K562 (cell line): Measurements from ENCODE around the gene NPEPL1. TPM values are rescaled to one million over a fixed set of nuclear protein-coding genes. Genes with fewer than 3 reads are reported as not detected.

Source experiments
- ATAC-seq: fragments of 200-7000 bp; cut with Tn5 transposase; 3 replicates; pipeline ENCODE4 v1.9.1; 2020; ENCODE audit warnings: moderate library complexity
- BruUV-seq: library from RNA; stranded (reverse); fragments of 400-500 nt; replicated peaks from 2 replicates; lab custom pipeline; 2021; lab: Mats Ljungman, UMichigan
- CTCF ChIA-PET: fragments of 300-600 bp; formaldehyde crosslinking; extraction: SDS; loops from one replicate; lab custom pipeline; 2021; ENCODE audit warnings: low intra/inter-chr PET ratio; lab: Yijun Ruan, JAX
- POLR2A ChIA-PET: fragments of 300-600, 350-650 bp; sonication (Branson Sonifier 250); formaldehyde crosslinking; extraction: SDS; loops from one replicate; lab custom pipeline; 2021; ENCODE audit warnings: antibody characterized with exemption, inconsistent platforms; lab: Yijun Ruan, JAX
- DNase-seq, 4 experiments: peaks; one replicate each; pipeline versions ENCODE4 v3.0.0 to v3.0.0-alpha.2; 2011 to 2018; ENCODE audit warnings: low spot score in 3 of 4, mixed read lengths in 3 of 4; ENCODE audit errors: extremely low read depth in 1 of 4
- FAIRE-seq: peaks from 2 replicates; lab custom pipeline; 2011; peaks lifted over from hg19 to GRCh38; lab: Jason Lieb, UNC
- H2AFZ ChIP-seq: 2 replicates; pipeline ENCODE4 v1.6.0; 2011; ENCODE audit warnings: low read depth, low read length, control low read depth, inconsistent platforms
- H3K27ac ChIP-seq: fragments of 200-600 bp; 3 replicates; pipeline ENCODE4 v1.8.0; 2011; ENCODE audit warnings: low read depth, mild to moderate bottlenecking, control low read depth, inconsistent platforms, low read length, moderate library complexity, mixed read lengths; ENCODE audit errors: extremely low read depth
- H3K27me3 ChIP-seq, 2 experiments: fragments of 300-600 bp in 1 of 2; 2 replicates in 1 of 2; 3 replicates in 1 of 2; pipeline versions ENCODE4 v1.6.0 to v1.8.0; 2011; ENCODE audit warnings: inconsistent platforms in 2 of 2, low read length in 2 of 2, mild to moderate bottlenecking in 1 of 2, mixed read lengths in 1 of 2, moderate library complexity in 1 of 2; ENCODE audit not compliant: control insufficient read depth in 2 of 2, insufficient read depth in 2 of 2
- H3K36me3 ChIP-seq: fragments of 300-600 bp; 3 replicates; pipeline ENCODE4 v1.8.0; 2011; ENCODE audit warnings: mild to moderate bottlenecking, low read length, inconsistent platforms; ENCODE audit not compliant: control insufficient read depth, insufficient read depth
- H3K4me1 ChIP-seq, 2 experiments: fragments of 200-600 bp in 1 of 2; replicated peaks in 1 of 2; 2 replicates in 1 of 2; 3 replicates in 1 of 2; pipeline versions ENCODE4 v1.5.1 to v1.8.0; 2011; ENCODE audit warnings: inconsistent platforms in 2 of 2, low read length in 2 of 2, mild to moderate bottlenecking in 1 of 2, mixed read lengths in 1 of 2, moderate library complexity in 1 of 2; ENCODE audit not compliant: control insufficient read depth in 2 of 2, insufficient read depth in 2 of 2
- H3K4me2 ChIP-seq: 2 replicates; pipeline ENCODE4 v1.6.1; 2011; ENCODE audit warnings: low read length, control low read depth, inconsistent platforms, mixed read lengths; ENCODE audit not compliant: insufficient read depth
- H3K4me3 ChIP-seq: fragments of 200-600 bp; sonication (generic), shearing (Covaris generic); 2 replicates; pipeline ENCODE4 v1.5.1; 2016; ENCODE audit warnings: control low read depth, inconsistent platforms
- H3K79me2 ChIP-seq: fragments of 200-600 bp; 3 replicates; pipeline ENCODE4 v1.8.0; 2011; ENCODE audit warnings: low read length, inconsistent platforms; ENCODE audit not compliant: control insufficient read depth, insufficient read depth
- H3K9ac ChIP-seq, 2 experiments: 2 replicates each; pipeline versions ENCODE4 v1.6.0 to v1.6.1; 2011; ENCODE audit warnings: low read depth in 2 of 2, low read length in 2 of 2, control low read depth in 1 of 2, inconsistent platforms in 1 of 2, mild to moderate bottlenecking in 1 of 2, mixed read lengths in 1 of 2; ENCODE audit not compliant: insufficient read depth in 1 of 2
- H3K9me1 ChIP-seq: one replicate; pipeline ENCODE4 v1.6.0; 2011; ENCODE audit warnings: inconsistent platforms, mild to moderate bottlenecking, low read length, moderate library complexity; ENCODE audit not compliant: control insufficient read depth, insufficient read depth
- H3K9me3 ChIP-seq: replicated peaks from 2 replicates; pipeline ENCODE4 v1.5.1; 2011; ENCODE audit warnings: low read depth, low read length, inconsistent platforms; ENCODE audit not compliant: control insufficient read depth, insufficient read depth
- H4K20me1 ChIP-seq: replicated peaks from 2 replicates; pipeline ENCODE4 v1.6.1; 2011; ENCODE audit warnings: low read length, inconsistent platforms, mixed read lengths; ENCODE audit not compliant: control insufficient read depth, insufficient read depth
- E2F6 ChIP-seq, 2 experiments: IDR thresholded peaks; 2 replicates each; pipeline ENCODE4 v1.6.1; 2011; ENCODE audit warnings: borderline replicate concordance in 1 of 2, control low read depth in 1 of 2, low read depth in 1 of 2, low read length in 1 of 2, mild to moderate bottlenecking in 1 of 2, mixed read lengths in 1 of 2, moderate library complexity in 1 of 2; ENCODE audit not compliant: insufficient read depth in 1 of 2, insufficient read length in 1 of 2, poor library complexity in 1 of 2, severe bottlenecking in 1 of 2; ENCODE audit errors: extremely low read depth in 1 of 2
- HDAC3 ChIP-seq: fragments of 450-650 bp; IDR thresholded peaks from 2 replicates; pipeline ENCODE4 v1.6.1; 2018; ENCODE audit warnings: borderline replicate concordance, mild to moderate bottlenecking, moderate library complexity; ENCODE audit not compliant: partially characterized antibody
- MCM7 ChIP-seq, 2 experiments: fragments of 450-650 bp; IDR thresholded peaks; 2 replicates each; pipeline ENCODE4 v1.6.1; 2016 to 2018
- NCOA2 ChIP-seq, 2 experiments: fragments of 450-650 bp; IDR thresholded peaks; 2 replicates each; pipeline ENCODE4 v1.6.1; 2018; ENCODE audit warnings: mild to moderate bottlenecking in 2 of 2, moderate library complexity in 1 of 2; ENCODE audit not compliant: partially characterized antibody in 2 of 2
- NCOA4 ChIP-seq: fragments of 450-650 bp; IDR thresholded peaks from 2 replicates; pipeline ENCODE4 v1.6.1; 2018; ENCODE audit warnings: mild to moderate bottlenecking; ENCODE audit not compliant: partially characterized antibody
- NFE2 ChIP-seq: IDR thresholded peaks from 2 replicates; pipeline ENCODE4 v1.6.1; 2014; ENCODE audit warnings: antibody characterized with exemption, low read depth
- PHB2 ChIP-seq: fragments of 450-650 bp; IDR thresholded peaks from 2 replicates; pipeline ENCODE4 v1.6.1; 2017; ENCODE audit warnings: low read depth
- POLR2G ChIP-seq: fragments of 200-400 bp; formaldehyde crosslinking; IDR thresholded peaks from 2 replicates; pipeline ENCODE4 v1.6.1; 2017; ENCODE audit warnings: low read depth, mild to moderate bottlenecking, antibody characterized with exemption, low read length, moderate library complexity
- POU5F1 ChIP-seq: fragments of 150-350 bp; IDR thresholded peaks from 2 replicates; pipeline ENCODE4 v1.6.1; 2014; ENCODE audit warnings: borderline replicate concordance, low read length, low read depth, mild to moderate bottlenecking; ENCODE audit not compliant: partially characterized antibody
- PURB ChIP-seq: sonication (generic); formaldehyde crosslinking; IDR thresholded peaks from 2 replicates; pipeline ENCODE4 v1.9.0; 2021; ENCODE audit warnings: low read depth, mild to moderate bottlenecking, missing genetic modification reagents
- SMAD3 ChIP-seq: fragments of 450-650 bp; formaldehyde crosslinking; conservative IDR thresholded peaks from 2 replicates; pipeline ENCODE4 v1.4.0; 2020; ENCODE audit warnings: mild to moderate bottlenecking
- SUPT5H ChIP-seq: fragments of 450-650 bp; IDR thresholded peaks from 2 replicates; pipeline ENCODE4 v1.6.1; 2016
- TCF7 ChIP-seq: sonication (generic); IDR thresholded peaks from 2 replicates; pipeline ENCODE4 v1.6.1; 2016; ENCODE audit warnings: antibody characterized with exemption, borderline replicate concordance
- TFAM ChIP-seq: fragments of 250-450 bp; sonication (Bioruptor Pico); conservative IDR thresholded peaks from 2 replicates; pipeline ENCODE4 v1.5.0; 2021; ENCODE audit warnings: mild to moderate bottlenecking, moderate library complexity
- ZBTB5 ChIP-seq: fragments of 450-650 bp; IDR thresholded peaks from 2 replicates; pipeline ENCODE4 v1.6.1; 2017; ENCODE audit warnings: antibody characterized with exemption
- WGBS: fragments of 100-300 bp; shearing (Covaris generic); methylation state at CpG from one replicate; pipeline ENCODE4 v1.1.6; 2016; ENCODE audit warnings: low coverage, mixed read lengths; ENCODE audit not compliant: insufficient coverage; ENCODE audit errors: missing lambda C conversion rate; 5-methylcytosine and 5-hydroxymethylcytosine counted together
- in situ Hi-C: fragments of 300-500 bp; cut with MboI; formaldehyde crosslinking; loops from 4 replicates; pipeline ENCODE4 v1.15.0; 2018; ENCODE audit warnings: inconsistent platforms, mixed read lengths
- intact Hi-C: fragments of 100-400 bp; cut with micrococcal nuclease; formaldehyde crosslinking; loops from 2 replicates; pipeline ENCODE4 v1.14.2; 2022
- polyA plus RNA-seq, 8 experiments: library from polyadenylated mRNA; depleted of rRNA in 4 of 8; stranded (reverse) in 5 of 8; unstranded in 3 of 8; fragments of >200 nt; fragmentation: Nextera tagmentation in 2 of 8; fragmentation: Illumina TruSeq in 1 of 8; extraction: Ambion mirVana in 2 of 8; extraction: Trizol in 1 of 8; gene quantifications; 2 replicates each; pipeline versions ENCODE4 v1.2.1 to v1.2.3, GENCODE V29; 2011 to 2014; ENCODE audit warnings: inconsistent platforms in 1 of 8, missing spikeins in 1 of 8
- total RNA-seq, 7 experiments: library from RNA; depleted of rRNA in 6 of 7; stranded (reverse); fragments of >200 nt in 6 of 7; fragmentation: Illumina TruSeq in 2 of 7; extraction: Trizol in 2 of 7; gene quantifications; 2 replicates each; pipeline versions ENCODE4 v1.2.1 to v1.2.3, GENCODE V29; 2011 to 2021; ENCODE audit warnings: low replicate concordance in 1 of 7
- TF ChIP-seq, protein P1 (sequence below): fragments of 250-450 bp; sonication (Bioruptor Pico); IDR thresholded peaks from 2 replicates; pipeline ENCODE4 v1.5.0; 2022; ENCODE audit warnings: mild to moderate bottlenecking

Gene NPEPL1
- total and polyA plus RNA-seq, 9 of the 15 experiments (the other 6 are each of a cell fraction or from before 2014, with no cell fraction given): 0.04 to 5.6 (median 0.94) TPM

GRCh38 chr20:58740356-58741308 is 48.0 kb downstream of the NPEPL1 start (continued):
- TF ChIP-seq TFAM (no peak), SUPT5H (no peak), TCF7 (no peak), NCOA4 (no peak), PHB2 (no peak), NCOA2 (IDR thresholded peaks at IDR 0.05; ENCODE audit: partially characterized antibody in 2 of 2) (no peak), SMAD3 (CRISPR knock-in tag) (no peak)

DNA sequence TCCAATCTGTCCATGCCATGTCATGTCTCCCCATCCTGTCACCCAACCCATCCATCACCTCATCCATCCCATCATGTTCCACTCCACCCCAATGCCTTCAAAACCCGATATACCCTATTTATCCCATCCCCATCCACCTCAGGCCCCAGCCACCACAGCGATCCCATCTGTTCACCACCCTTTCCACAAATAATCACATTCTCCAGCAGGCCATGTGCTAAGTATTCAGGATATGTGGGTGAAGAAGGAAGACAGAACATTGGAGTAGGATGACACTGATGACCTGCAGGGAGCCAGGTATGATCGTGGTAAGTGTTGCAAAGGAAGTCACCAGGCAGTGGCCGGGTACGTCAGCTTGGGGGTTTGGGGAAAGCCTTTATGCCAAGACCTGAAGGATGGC is 48.8 kb downstream of the NPEPL1 start:
- Histone ChIP-seq H3K4me1 (no peaks in the 10 kb centered on the region), H3K4me2 (no peak overlapping the region), H4K20me1 (no peaks in the 10 kb centered on the region), H3K4me3 (no peak overlapping the region), H3K9me3 (no peaks in the 10 kb centered on the region), H3K9ac (no peak overlapping the region), H3K9me1 (no peaks in the 10 kb centered on the region), H2AFZ (no peak overlapping the region), H3K27me3 (peaks cover 0 to 19% of the 10 kb centered on the region in 2 experiments; a peak in 3 of 5 replicates), H3K79me2 (no peaks in the 10 kb centered on the region), H3K27ac (no peak overlapping the region), H3K36me3 (no peaks in the 10 kb centered on the region)
- 1% methylated on average over 5 of the region's 5 CpGs for WGBS
- no peak for ATAC-seq
- no peak for DNase-seq
- no TSS peak for BruUV-seq
- ChIA-PET POLR2A (no interaction called here), CTCF (no interaction called here)
- in situ Hi-C loops: no loop called here
- intact Hi-C loops: no loop called here
- FAIRE-seq: peak; percentile 40
- no peak for TF ChIP-seq E2F6 (IDR thresholded peaks at IDR 0.05; ENCODE audit: borderline replicate concordance in 1 of 2, extremely low read depth in 1 of 2, insufficient read depth in 1 of 2, insufficient read length in 1 of 2, low read depth in 1 of 2, low read length in 1 of 2, poor library complexity in 1 of 2, severe bottlenecking in 1 of 2)
- TF ChIP-seq, protein P1, sequence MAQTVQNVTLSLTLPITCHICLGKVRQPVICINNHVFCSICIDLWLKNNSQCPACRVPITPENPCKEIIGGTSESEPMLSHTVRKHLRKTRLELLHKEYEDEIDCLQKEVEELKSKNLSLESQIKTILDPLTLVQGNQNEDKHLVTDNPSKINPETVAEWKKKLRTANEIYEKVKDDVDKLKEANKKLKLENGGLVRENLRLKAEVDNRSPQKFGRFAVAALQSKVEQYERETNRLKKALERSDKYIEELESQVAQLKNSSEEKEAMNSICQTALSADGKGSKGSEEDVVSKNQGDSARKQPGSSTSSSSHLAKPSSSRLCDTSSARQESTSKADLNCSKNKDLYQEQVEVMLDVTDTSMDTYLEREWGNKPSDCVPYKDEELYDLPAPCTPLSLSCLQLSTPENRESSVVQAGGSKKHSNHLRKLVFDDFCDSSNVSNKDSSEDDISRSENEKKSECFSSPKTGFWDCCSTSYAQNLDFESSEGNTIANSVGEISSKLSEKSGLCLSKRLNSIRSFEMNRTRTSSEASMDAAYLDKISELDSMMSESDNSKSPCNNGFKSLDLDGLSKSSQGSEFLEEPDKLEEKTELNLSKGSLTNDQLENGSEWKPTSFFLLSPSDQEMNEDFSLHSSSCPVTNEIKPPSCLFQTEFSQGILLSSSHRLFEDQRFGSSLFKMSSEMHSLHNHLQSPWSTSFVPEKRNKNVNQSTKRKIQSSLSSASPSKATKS: no peak
- TF ChIP-seq MCM7 (IDR thresholded peaks at IDR 0.05): no peak
- TF ChIP-seq POU5F1: no peak
- no peak for TF ChIP-seq NFE2
- TF ChIP-seq PURB: no peak
- TF ChIP-seq HDAC3: no peak
- no peak for TF ChIP-seq POLR2G
- no peak for TF ChIP-seq ZBTB5
